HEK293T (cell line): ENCODE measurements around the gene PLXND1.
"Not testable (repeated sequence)": the region's sequence is repeated elsewhere in the genome, so short reads cannot be mapped to it uniquely, and the experiment has no call there.

ENCODE experiments used
- CTCF ChIA-PET: fragments of 350-600 bp; formaldehyde crosslinking; extraction: SDS; loops from one replicate; lab custom pipeline; 2021; ENCODE audit warnings: antibody characterized with exemption, inconsistent platforms; lab: Yijun Ruan, JAX
- POLR2A ChIA-PET: fragments of 350-600 bp; formaldehyde crosslinking; extraction: SDS; loops from one replicate; lab custom pipeline; 2020; ENCODE audit warnings: antibody characterized with exemption, inconsistent platforms; lab: Yijun Ruan, JAX
- DNase-seq: peaks from one replicate; pipeline ENCODE4 v3.0.0; 2012; ENCODE audit warnings: mixed read lengths; ENCODE audit errors: extremely low spot score
- ARNT ChIP-seq: fragments of 450-650 bp; IDR thresholded peaks from 2 replicates; pipeline ENCODE4 v1.6.1; 2017; ENCODE audit warnings: mild to moderate bottlenecking
- BHLHE40 ChIP-seq: fragments of 450-650 bp; IDR thresholded peaks from 2 replicates; pipeline ENCODE4 v1.6.1; 2016; ENCODE audit warnings: mild to moderate bottlenecking, moderate library complexity, borderline replicate concordance
- CTBP1 ChIP-seq: fragments of 450-650 bp; IDR thresholded peaks from 2 replicates; pipeline ENCODE4 v1.6.1; 2016; ENCODE audit warnings: borderline replicate concordance
- ELF4 ChIP-seq: fragments of 450-650 bp; IDR thresholded peaks from 2 replicates; pipeline ENCODE4 v1.6.1; 2017; ENCODE audit warnings: antibody characterized with exemption
- FOXA1 ChIP-seq: fragments of 450-650 bp; IDR thresholded peaks from 2 replicates; pipeline ENCODE4 v1.6.1; 2016; ENCODE audit warnings: mild to moderate bottlenecking
- FOXK2 ChIP-seq: fragments of 450-650 bp; IDR thresholded peaks from 2 replicates; pipeline ENCODE4 v1.6.1; 2016; ENCODE audit warnings: mild to moderate bottlenecking
- FOXM1 ChIP-seq: fragments of 450-650 bp; IDR thresholded peaks from 2 replicates; pipeline ENCODE4 v1.6.1; 2017; ENCODE audit warnings: mild to moderate bottlenecking, borderline replicate concordance
- HDGF ChIP-seq: fragments of 450-650 bp; IDR thresholded peaks from 2 replicates; pipeline ENCODE4 v1.6.1; 2017; ENCODE audit warnings: antibody characterized with exemption, borderline replicate concordance
- L3MBTL2 ChIP-seq: fragments of 450-650 bp; conservative IDR thresholded peaks from 2 replicates; pipeline ENCODE4 v1.6.1; 2016; ENCODE audit warnings: mild to moderate bottlenecking
- LEF1 ChIP-seq: fragments of 450-650 bp; IDR thresholded peaks from 2 replicates; pipeline ENCODE4 v1.6.1; 2017; ENCODE audit warnings: mild to moderate bottlenecking, borderline replicate concordance
- NFRKB ChIP-seq: fragments of 450-650 bp; IDR thresholded peaks from 2 replicates; pipeline ENCODE4 v1.6.1; 2016; ENCODE audit warnings: mild to moderate bottlenecking, moderate library complexity
- SP1 ChIP-seq: fragments of 450-650 bp; IDR thresholded peaks from 2 replicates; pipeline ENCODE4 v1.6.1; 2017
- SUZ12 ChIP-seq: fragments of 450-650 bp; IDR thresholded peaks from 2 replicates; pipeline ENCODE4 v1.6.1; 2016; ENCODE audit warnings: mild to moderate bottlenecking
- TARDBP ChIP-seq: fragments of 450-650 bp; IDR thresholded peaks from 2 replicates; pipeline ENCODE4 v1.6.1; 2016
- ZNF384 ChIP-seq: fragments of 450-650 bp; IDR thresholded peaks from 2 replicates; pipeline ENCODE4 v1.6.1; 2016
- TF ChIP-seq, protein P1 (sequence below): fragments of 450-650 bp; IDR thresholded peaks from 2 replicates; pipeline ENCODE4 v1.6.1; 2016

Gene PLXND1

DNA sequence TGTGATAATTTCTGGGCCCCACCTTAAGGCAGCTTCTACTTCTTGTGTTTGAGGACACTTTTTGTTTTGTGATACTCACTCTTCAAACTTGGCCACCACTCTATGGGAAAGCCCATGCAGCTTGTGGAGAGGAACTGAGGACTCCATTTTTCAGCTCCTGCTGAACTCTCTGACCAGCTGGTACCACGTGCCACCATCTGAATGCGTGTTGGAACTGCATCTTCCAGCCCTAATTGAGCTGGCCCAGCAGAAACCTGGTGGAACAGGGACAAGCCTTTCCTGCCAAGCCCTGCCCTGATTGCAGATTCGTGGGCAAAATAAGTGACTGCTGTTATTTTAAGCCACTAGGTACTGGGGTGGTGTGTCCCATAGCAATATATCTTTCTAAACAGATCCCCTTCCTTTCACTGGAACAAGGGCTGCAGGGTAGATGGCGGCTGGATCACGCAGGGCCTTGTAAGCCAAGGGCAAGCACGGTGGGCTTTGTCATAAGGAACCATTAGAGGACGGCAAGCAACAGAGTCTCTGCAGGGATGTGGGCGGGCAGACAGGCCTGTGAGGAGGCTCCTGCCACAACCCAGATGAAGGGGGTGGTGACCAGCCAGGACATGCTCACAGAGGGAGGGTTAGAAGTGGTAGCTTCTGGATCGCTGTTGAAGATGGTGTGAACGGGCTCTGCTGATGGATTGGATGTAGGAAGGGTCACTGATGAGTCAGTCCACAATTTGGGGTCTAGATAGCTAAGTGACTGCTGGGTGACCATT is 54.0 kb downstream of the PLXND1 start:
- TF ChIP-seq FOXA1 (no peak), LEF1 (no peak), FOXM1 (no peak), SUZ12 (no peak), HDGF (no peak), ZNF384 (no peak), ELF4 (no peak), BHLHE40 (no peak), FOXK2 (no peak)
- TF ChIP-seq, protein P1, sequence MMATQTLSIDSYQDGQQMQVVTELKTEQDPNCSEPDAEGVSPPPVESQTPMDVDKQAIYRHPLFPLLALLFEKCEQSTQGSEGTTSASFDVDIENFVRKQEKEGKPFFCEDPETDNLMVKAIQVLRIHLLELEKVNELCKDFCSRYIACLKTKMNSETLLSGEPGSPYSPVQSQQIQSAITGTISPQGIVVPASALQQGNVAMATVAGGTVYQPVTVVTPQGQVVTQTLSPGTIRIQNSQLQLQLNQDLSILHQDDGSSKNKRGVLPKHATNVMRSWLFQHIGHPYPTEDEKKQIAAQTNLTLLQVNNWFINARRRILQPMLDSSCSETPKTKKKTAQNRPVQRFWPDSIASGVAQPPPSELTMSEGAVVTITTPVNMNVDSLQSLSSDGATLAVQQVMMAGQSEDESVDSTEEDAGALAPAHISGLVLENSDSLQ: no peak
- CTCF ChIA-PET: no interaction called here
- no peak for DNase-seq
- POLR2A ChIA-PET: interaction anchor here (1.3 kb wide), 1 partner anchor 112 kb away, joined by 3 read pairs; the partner anchor contains the start of genes IFT122 and MBD4

DNA sequence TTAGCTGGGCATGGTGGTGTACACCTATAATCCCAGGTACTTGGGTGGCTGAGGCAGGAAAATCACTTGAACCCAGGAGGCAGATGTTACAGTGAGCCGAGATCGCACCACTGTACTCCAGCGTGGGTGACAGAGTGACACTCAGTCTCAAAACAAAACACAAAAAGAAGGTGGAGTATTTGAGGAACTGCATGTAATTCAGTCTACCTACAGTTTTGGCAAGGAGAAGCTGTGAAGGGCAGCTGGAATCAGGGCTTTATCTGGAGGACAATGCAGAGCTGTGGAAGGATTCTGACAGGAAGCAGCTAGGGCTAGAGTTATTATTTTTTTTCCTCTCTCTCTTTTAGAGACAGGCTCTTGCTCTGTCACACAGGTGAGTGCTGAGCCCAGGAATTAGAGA is 56.7 kb downstream of the PLXND1 start:
- CTCF ChIA-PET: no interaction called here
- TF ChIP-seq, protein P1: no peak
- TF ChIP-seq FOXA1 (no peak), SUZ12 (no peak), BHLHE40 (no peak), L3MBTL2 (no peak), ZNF384 (no peak), TARDBP (no peak), ARNT (no peak), NFRKB (no peak), CTBP1 (no peak), ELF4 (no peak), LEF1 (no peak), FOXK2 (no peak), HDGF (no peak), FOXM1 (no peak), SP1 (no peak)
- POLR2A ChIA-PET: no interaction called here
- no peak for DNase-seq

DNA sequence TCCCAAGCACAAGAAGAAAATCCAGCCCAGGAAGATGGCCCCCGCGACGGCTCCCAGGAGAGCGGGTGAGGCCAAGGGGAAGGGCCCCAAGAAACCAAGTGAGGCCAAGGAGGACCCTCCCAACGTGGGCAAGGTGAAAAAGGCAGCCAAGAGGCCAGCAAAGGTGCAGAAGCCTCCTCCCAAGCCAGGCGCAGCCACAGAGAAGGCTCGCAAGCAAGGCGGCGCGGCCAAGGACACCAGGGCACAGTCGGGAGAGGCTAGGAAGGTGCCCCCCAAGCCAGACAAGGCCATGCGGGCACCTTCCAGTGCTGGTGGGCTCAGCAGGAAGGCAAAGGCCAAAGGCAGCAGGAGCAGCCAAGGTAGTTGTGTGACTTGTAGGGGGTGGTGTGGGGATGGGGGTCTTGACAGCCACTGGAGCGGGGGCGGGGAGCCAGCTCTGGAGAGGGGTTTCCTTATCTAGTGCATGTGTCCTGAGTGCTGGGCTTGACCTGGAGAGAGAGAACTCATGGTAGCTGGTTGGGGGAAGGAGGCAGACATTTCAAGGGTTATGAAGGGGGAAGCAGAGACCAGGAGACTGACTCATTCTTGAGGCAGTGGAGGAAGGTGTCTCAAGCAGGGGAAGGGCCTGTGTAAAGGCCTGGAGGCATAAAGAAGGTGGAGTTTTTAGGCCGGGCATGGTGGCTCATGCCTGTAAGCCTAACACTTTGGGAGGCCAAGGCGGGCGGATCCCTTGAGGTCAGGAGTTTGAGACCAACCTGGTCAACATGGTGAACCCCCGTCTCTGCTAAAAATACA is 57.3 kb downstream of the PLXND1 start:
- DNase-seq: no peak
- no peak for TF ChIP-seq NFRKB
- TF ChIP-seq FOXA1: no peak
- no peak for TF ChIP-seq FOXM1
- TF ChIP-seq CTBP1: no peak
- no peak for TF ChIP-seq SUZ12
- no peak for TF ChIP-seq TARDBP
- no peak for TF ChIP-seq ELF4
- no peak for TF ChIP-seq ARNT
- TF ChIP-seq L3MBTL2: no peak
- no peak for TF ChIP-seq ZNF384
- ChIA-PET POLR2A (no interaction called here), CTCF (no interaction called here)

DNA sequence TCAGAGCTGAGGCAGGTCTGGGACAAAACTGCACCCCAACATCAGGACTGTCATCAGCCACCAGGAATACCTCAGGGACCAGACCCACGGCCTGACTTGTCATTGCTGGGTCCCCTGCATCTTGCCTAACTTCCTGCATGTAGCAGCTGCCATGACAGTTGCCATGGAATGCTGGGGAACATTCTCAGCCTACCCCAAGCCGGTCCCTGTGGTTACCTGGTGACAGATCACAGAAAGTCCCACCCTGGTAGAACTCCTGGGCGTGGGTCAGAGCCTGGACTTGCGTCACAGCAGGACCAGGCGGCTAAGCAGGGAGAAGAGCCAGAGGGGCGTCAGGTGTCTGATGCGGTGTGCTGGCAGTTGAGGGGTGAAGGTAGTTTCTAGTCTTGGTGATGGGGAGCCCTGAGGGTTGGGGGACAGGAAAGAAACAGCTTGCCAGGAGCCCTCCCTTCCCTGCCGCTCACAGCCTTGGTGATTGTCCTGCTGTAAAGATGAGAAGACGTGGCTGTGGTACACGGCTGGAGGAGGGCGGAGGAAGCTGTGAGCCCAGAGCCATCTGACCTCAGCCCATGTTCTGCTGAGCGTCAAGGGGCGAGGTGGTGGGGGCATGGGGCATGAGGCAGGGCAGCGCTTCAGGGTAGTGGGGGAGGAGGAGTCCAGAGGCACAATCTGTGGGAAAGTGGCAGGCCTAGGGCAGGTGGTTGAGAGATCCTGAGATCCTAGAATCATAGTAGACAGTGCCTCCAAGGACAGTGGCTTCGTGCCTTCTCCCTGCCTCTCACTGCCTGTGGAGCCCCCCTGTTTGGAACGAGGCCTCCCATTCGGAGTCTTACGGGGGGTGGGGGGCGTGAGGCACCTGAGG is 58.1 kb downstream of the PLXND1 start:
- DNase-seq: no peak
- POLR2A ChIA-PET: no interaction called here
- TF ChIP-seq CTBP1 (no peak), TARDBP (no peak), SUZ12 (no peak), ZNF384 (no peak), FOXM1 (no peak), HDGF (no peak), L3MBTL2 (no peak), LEF1 (no peak), ELF4 (no peak)
- TF ChIP-seq, protein P1: no peak
- CTCF ChIA-PET: no interaction called here

DNA sequence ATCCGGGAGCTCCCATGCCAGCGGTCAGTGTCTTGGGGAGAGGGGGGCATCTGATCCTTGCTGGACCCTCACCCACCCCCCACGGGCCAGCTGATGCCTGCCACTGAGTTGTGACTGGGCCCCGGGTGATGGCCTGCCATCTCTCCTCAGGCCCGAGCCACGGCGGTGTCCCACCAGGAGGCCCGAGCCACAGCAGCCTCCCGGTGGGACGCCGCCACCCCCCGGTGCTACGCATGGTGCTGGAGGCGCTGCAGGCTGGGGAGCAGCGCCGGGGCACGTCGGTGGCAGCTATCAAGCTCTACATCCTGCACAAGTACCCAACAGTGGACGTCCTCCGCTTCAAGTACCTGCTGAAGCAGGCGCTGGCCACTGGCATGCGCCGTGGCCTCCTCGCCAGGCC is 59.2 kb downstream of the PLXND1 start:
- no peak for TF ChIP-seq FOXA1
- POLR2A ChIA-PET: no interaction called here
- no peak for DNase-seq
- CTCF ChIA-PET: interaction anchor here (0.7 kb wide), 1 partner anchor 107 kb away, joined by 3 read pairs; the partner anchor contains the start of genes IFT122 and MBD4

- POLR2A ChIA-PET, DNase-seq, CTCF ChIA-PET: not testable (repeated sequence)
These were observed 60.5 kb downstream of the PLXND1 start for GRCh38 chr3:129545951-129546350.
